HG03280 (cell line): ENCODE measurements around the gene CALN1.

ENCODE experiments used
- ATAC-seq: cut with Tn5 transposase; IDR thresholded peaks from one replicate; pipeline ENCODE4 v1.9.1; 2021; ENCODE audit warnings: mild to moderate bottlenecking, moderate library complexity; ENCODE audit not compliant: unreplicated experiment

Gene CALN1

GRCh38 chr7:72055426-72055825 is 356.7 kb downstream of the CALN1 start:
- no peak for ATAC-seq

GRCh38 chr7:72053292-72053691 is 358.8 kb downstream of the CALN1 start:
- ATAC-seq = no peak

GRCh38 chr7:72048420-72048819 is 363.7 kb downstream of the CALN1 start:
- no peak for ATAC-seq

- no peak for ATAC-seq
Measured at GRCh38 chr7:72042855-72043254, 369.3 kb downstream of the CALN1 start.

GRCh38 chr7:72040641-72041040 is 371.5 kb downstream of the CALN1 start:
- ATAC-seq = no peak

- ATAC-seq = no peak
Measured at GRCh38 chr7:72039460-72039859, 372.7 kb downstream of the CALN1 start.

- no peak for ATAC-seq
Measured at GRCh38 chr7:72038022-72038732, 374.0 kb downstream of the CALN1 start.

- ATAC-seq = no peak
Measured at GRCh38 chr7:72037516-72037915, 374.6 kb downstream of the CALN1 start.

GRCh38 chr7:72035266-72035665 is 376.9 kb downstream of the CALN1 start:
- ATAC-seq = no peak

GRCh38 chr7:72032934-72033333 is 379.2 kb downstream of the CALN1 start:
- ATAC-seq = no peak

GRCh38 chr7:72030994-72031667 is 381.0 kb downstream of the CALN1 start:
- ATAC-seq = no peak

- no peak for ATAC-seq
Measured at GRCh38 chr7:72028267-72028666, 383.9 kb downstream of the CALN1 start.

GRCh38 chr7:72025381-72025960 is 386.7 kb downstream of the CALN1 start:
- ATAC-seq = no peak

GRCh38 chr7:72023926-72024325 is 388.2 kb downstream of the CALN1 start:
- ATAC-seq = no peak

- no peak for ATAC-seq
Measured at GRCh38 chr7:72021716-72022115, 390.4 kb downstream of the CALN1 start.

- ATAC-seq = no peak
Measured at GRCh38 chr7:72020311-72020710, 391.8 kb downstream of the CALN1 start.

GRCh38 chr7:72019436-72019835 is 392.7 kb downstream of the CALN1 start:
- no peak for ATAC-seq

- no peak for ATAC-seq
Measured at GRCh38 chr7:72017756-72018155, 394.4 kb downstream of the CALN1 start.

GRCh38 chr7:72016574-72016973 is 395.6 kb downstream of the CALN1 start:
- ATAC-seq = no peak

- no peak for ATAC-seq
Measured at GRCh38 chr7:72015136-72015535, 397.0 kb downstream of the CALN1 start.

GRCh38 chr7:72007018-72007417 is 405.1 kb downstream of the CALN1 start:
- ATAC-seq = no peak

GRCh38 chr7:72003236-72003635 is 408.9 kb downstream of the CALN1 start:
- ATAC-seq = no peak
